GM21529 (cell line): Measurements from ENCODE around the gene TUBA1A.
A peak's percentile ranks its signal among the peaks of the same experiment; 100 is the strongest.
"Not testable (repeated sequence)": the region's sequence is repeated elsewhere in the genome, so short reads cannot be mapped to it uniquely, and the experiment has no call there.

Experiments used
- ATAC-seq: cut with Tn5 transposase; IDR thresholded peaks from one replicate; pipeline ENCODE4 v1.9.1; 2021; ENCODE audit not compliant: unreplicated experiment

TUBA1A gene

DNA sequence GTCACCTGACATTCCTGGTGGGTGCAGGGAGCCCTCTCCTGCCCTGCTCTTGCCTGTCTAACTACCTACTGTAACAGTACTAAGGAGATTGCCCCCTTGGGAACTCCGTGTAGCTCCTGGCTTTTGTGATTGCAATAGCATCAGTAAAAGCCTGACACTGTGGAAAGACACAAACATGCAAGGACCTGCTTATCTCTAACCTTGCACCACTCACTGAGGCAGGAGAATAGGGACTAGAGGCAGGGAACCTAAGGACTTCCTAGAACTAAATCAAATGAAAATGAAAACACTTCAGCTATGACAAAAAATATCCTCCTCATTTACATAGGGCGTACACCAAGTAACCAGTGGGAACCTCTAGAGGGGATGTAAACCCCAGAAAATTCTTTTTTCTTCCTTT, 28.5 kb downstream of the TUBA1A start:
- ATAC-seq: peak; percentile 55

DNA sequence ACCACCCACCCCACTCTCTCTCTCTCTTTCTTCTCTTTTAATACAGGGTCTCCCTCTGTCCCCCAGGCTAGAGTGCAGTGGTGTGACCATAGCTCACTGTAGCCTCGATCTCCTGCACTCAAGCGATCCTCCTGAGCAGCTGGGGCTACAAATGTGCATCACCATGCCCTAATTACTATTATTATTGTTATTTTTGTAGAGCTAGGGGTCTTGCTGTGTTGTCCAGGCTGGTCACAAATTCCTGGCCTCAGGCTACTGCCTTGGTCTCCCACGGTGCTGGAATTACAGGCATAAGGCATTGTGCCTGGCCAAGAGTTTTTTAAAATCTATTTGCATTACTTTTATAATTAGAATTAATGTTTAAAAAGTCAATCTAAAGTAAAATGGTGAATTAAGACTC, 34.7 kb downstream of the TUBA1A start:
- no peak for ATAC-seq

DNA sequence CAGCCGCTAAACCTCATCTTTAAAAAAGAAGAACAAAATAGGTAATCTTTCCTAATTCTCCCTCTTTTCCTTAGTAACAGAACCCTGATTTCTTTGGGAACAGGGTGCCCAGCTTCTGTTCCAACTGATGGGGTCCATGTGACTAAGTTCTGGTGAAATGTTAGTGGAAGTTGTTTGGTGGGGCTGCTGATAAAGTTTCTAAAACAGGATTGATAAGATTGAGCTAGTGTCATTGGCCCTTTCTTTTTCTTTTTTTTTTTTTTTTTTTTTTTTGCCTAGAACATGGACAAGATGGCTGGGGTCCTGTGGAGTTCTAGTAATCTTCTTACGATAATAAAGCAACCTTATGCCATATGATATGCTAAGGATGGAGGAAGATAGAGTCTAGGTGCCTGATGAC, 41.5 kb downstream of the TUBA1A start:
- no peak for ATAC-seq

DNA sequence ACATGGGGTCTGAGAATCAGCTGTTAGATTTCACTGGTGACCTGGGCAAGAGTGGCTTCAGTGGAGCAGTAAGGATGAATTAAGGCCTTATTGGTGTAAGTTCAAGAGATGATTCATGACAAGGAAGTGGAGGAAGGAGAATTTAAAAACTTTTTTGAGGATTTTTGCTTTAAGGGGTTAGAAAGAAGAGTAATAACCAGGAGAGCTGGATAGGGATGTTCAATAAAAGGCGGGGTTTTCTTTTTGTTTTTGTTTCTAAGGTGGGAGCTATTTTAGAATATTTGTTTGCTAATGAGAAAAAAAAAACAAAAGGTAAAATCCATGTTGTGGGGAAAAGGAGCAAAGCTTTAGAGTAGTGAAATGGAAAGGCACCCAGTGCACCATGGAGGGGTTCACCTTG, 42.5 kb downstream of the TUBA1A start:
- ATAC-seq: no peak

DNA sequence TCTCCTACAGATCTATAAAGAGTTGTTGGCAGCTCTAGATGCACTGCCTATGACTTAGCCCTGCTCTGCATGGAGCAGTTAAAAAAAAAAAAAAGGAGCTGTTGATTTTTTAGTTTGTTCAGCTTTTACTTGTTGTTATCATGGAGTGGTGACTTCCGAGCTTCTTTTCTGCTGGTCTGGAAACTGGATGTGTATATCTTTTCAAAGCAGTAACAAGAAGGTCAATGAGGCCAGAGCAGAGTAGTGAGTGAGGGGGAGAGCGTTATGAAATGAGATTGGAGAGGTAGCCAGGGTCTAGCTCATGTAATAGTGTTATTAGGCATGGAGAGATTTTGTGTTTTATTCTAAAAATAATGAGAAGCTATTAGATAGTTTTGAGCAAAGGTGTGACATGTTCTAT, 44.5 kb downstream of the TUBA1A start:
- no peak for ATAC-seq

DNA sequence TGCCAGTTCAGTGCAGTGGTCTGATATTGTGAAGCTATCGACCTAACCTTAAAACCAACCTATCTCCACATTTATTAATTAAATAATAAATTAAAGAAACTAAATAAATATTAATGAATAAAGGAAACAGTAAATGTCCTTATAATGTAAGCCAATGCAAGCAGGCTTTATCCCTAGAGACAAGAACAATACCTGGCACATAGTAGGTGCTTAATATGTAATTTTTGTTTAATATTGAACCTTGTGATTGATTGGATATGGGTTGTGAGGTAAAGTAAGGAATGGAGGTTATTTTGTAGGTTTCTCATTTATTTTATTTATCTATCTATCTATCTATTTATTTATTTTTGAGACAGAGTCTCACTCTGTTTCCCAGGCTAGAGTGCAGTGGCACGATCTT, 49.9 kb downstream of the TUBA1A start:
- ATAC-seq: no peak

DNA sequence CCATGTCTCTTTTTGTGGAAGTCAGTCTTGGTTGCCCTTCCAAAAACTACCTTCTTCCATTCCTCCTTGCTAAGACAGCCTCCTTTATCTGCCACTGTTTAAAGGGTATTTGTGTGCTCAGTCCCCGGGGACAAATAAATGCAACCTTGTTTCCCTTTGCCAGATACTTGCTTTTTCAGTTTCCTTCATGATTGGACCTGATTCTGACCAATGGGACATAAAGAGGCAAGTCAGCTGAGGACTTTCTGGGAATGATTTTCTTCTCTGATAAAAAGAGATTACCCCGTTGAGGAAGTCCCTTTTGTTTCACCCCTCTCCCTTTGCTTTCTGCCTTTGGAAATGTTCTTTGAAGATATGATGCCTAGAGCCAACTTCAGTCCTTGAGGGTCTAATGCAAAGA, 50.3 kb downstream of the TUBA1A start:
- ATAC-seq: no peak

DNA sequence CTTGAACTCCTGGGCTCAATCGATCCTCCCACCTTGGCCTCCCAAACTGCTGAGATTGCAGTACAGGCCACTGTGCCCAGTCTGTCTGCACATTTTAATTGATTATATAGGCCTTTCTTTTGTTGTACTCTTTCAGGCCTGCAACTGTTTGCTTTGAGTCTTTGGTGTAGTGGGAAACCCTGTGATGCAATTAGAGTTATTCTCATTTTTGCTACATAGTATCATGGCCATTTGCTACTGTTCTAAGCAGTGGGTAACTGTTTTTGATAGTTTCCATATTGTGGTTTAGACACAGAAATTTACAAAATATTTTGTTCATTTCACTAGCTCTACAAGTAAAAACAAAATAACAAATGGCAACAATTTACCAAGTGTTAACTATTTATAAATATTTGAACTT, 51.4 kb downstream of the TUBA1A start:
- no peak for ATAC-seq

DNA sequence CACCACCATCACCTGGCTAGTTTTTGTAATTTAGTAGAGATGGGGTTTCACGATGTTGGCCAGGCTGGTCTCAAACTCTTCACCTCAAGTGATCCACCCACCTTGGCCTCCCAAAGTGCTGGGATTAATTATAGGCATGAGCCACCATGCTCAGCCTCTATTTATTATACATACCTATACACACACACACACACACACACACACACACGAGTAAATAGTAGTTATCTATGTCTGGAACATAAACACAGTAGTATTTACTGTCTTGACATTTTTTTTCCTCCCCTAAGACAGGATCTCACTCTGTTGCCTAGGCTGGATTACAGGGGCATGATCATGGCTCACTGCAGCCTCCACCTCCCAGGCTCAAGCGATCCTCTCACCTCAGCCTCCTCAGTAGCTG, 51.9 kb downstream of the TUBA1A start:
- not testable (repeated sequence) for ATAC-seq
